ENCODE results near the gene CCDC137. TPM values are rescaled to one million over a fixed set of nuclear protein-coding genes. Genes with fewer than 3 reads are reported as not detected.

The CCDC137 gene
- polyA plus RNA-seq, 2 donors = 22.2 to 33.0 TPM

- Histone ChIP-seq H3K9me3 (ENCODE audit: control insufficient read depth in 2 of 2, insufficient read depth in 1 of 2, low read depth in 1 of 2, low read length in 1 of 2) (peaks cover 0 to 10% of the 10 kb centered on the region in 2 donors), H3K36me3 (ENCODE audit: control insufficient read depth in 2 of 2, insufficient read depth in 2 of 2, low read length in 1 of 2) (no peaks in the 10 kb centered on the region), H3K27ac (ENCODE audit: low read depth in 2 of 2, low read length in 1 of 2) (no peak overlapping the region), H3K4me1 (ENCODE audit: control insufficient read depth in 2 of 2, insufficient read depth in 2 of 2, low read length in 1 of 2) (peaks cover 3 to 4% of the 10 kb centered on the region in 2 donors), H3K4me3 (ENCODE audit: low read depth in 1 of 2, low read length in 2 of 2) (no peak overlapping the region), H3K27me3 (ENCODE audit: control insufficient read depth in 1 of 2, insufficient read depth in 2 of 2, low read length in 2 of 2) (peaks cover 0 to 15% of the 10 kb centered on the region in 2 donors)
- 67 to 72% methylated on average over 9 of the region's 9 CpGs for WGBS, 2 donors
Measured at GRCh38 chr17:81650951-81651350, 15.6 kb upstream of the CCDC137 start.

GRCh38 chr17:81651692-81652091, 14.8 kb upstream of the CCDC137 start:
- H3K27me3 ChIP-seq (ENCODE audit: control insufficient read depth in 1 of 2, insufficient read depth in 2 of 2, low read length in 2 of 2) = peaks cover 0 to 15% of the 10 kb centered on the region in 2 donors
- H3K4me1 ChIP-seq (ENCODE audit: control insufficient read depth in 2 of 2, insufficient read depth in 2 of 2, low read length in 1 of 2) = peaks cover 3 to 4% of the 10 kb centered on the region in 2 donors
- 69 to 72% methylated on average over 10 of the region's 10 CpGs for WGBS, 2 donors
- H3K4me3 ChIP-seq (ENCODE audit: low read depth in 1 of 2, low read length in 2 of 2) = no peak overlapping the region
- H3K9me3 ChIP-seq (ENCODE audit: control insufficient read depth in 2 of 2, insufficient read depth in 1 of 2, low read depth in 1 of 2, low read length in 1 of 2) = peaks cover 0 to 10% of the 10 kb centered on the region in 2 donors
- H3K27ac ChIP-seq (ENCODE audit: low read depth in 2 of 2, low read length in 1 of 2) = no peak overlapping the region
- H3K36me3 ChIP-seq (ENCODE audit: control insufficient read depth in 2 of 2, insufficient read depth in 2 of 2, low read length in 1 of 2) = no peaks in the 10 kb centered on the region

- peaks cover 0 to under 1% of the 10 kb centered on the region in 2 donors for H3K4me1 ChIP-seq (ENCODE audit: control insufficient read depth in 2 of 2, insufficient read depth in 2 of 2, low read length in 1 of 2)
- 28 to 38% methylated on average over 27 of the region's 27 CpGs for WGBS, 2 donors
- H3K4me3 ChIP-seq (ENCODE audit: low read depth in 1 of 2, low read length in 2 of 2) = no peak overlapping the region
- H3K36me3 ChIP-seq (ENCODE audit: control insufficient read depth in 2 of 2, insufficient read depth in 2 of 2, low read length in 1 of 2) = no peaks in the 10 kb centered on the region
- H3K27me3 ChIP-seq (ENCODE audit: control insufficient read depth in 1 of 2, insufficient read depth in 2 of 2, low read length in 2 of 2) = peaks cover 0 to 10% of the 10 kb centered on the region in 2 donors
- H3K27ac ChIP-seq (ENCODE audit: low read depth in 2 of 2, low read length in 1 of 2) = no peak overlapping the region
- H3K9me3 ChIP-seq (ENCODE audit: control insufficient read depth in 2 of 2, insufficient read depth in 1 of 2, low read depth in 1 of 2, low read length in 1 of 2) = peaks cover 0 to 7% of the 10 kb centered on the region in 2 donors
Measured at GRCh38 chr17:81652906-81653771, 13.4 kb upstream of the CCDC137 start.

- 71 to 77% methylated on average over 16 to 18 of the region's 18 CpGs for WGBS, 2 donors
- Histone ChIP-seq H3K27me3 (ENCODE audit: control insufficient read depth in 1 of 2, insufficient read depth in 2 of 2, low read length in 2 of 2) (peaks cover 0 to 2% of the 10 kb centered on the region in 2 donors), H3K4me1 (ENCODE audit: control insufficient read depth in 2 of 2, insufficient read depth in 2 of 2, low read length in 1 of 2) (no peaks in the 10 kb centered on the region), H3K4me3 (ENCODE audit: low read depth in 1 of 2, low read length in 2 of 2) (no peak overlapping the region), H3K27ac (ENCODE audit: low read depth in 2 of 2, low read length in 1 of 2) (no peak overlapping the region), H3K36me3 (ENCODE audit: control insufficient read depth in 2 of 2, insufficient read depth in 2 of 2, low read length in 1 of 2) (no peaks in the 10 kb centered on the region), H3K9me3 (ENCODE audit: control insufficient read depth in 2 of 2, insufficient read depth in 1 of 2, low read depth in 1 of 2, low read length in 1 of 2) (no peaks in the 10 kb centered on the region)
Measured at GRCh38 chr17:81655378-81656117, 11.0 kb upstream of the CCDC137 start.

GRCh38 chr17:81656118-81656743, 10.3 kb upstream of the CCDC137 start, which contains the start of gene PDE6G:
Gene PDE6G (minus strand): TSS chr17:81656542. CDS start chr17:81653305, 3,237 bp downstream.
- Histone ChIP-seq H3K27me3 (ENCODE audit: control insufficient read depth in 1 of 2, insufficient read depth in 2 of 2, low read length in 2 of 2) (peaks cover 0 to 2% of the 10 kb centered on the region in 2 donors), H3K4me3 (ENCODE audit: low read depth in 1 of 2, low read length in 2 of 2) (no peak within 1 kb of the TSS), H3K4me1 (ENCODE audit: control insufficient read depth in 2 of 2, insufficient read depth in 2 of 2, low read length in 1 of 2) (no peaks in the 10 kb centered on the region), H3K9me3 (ENCODE audit: control insufficient read depth in 2 of 2, insufficient read depth in 1 of 2, low read depth in 1 of 2, low read length in 1 of 2) (no peaks in the 10 kb centered on the region), H3K36me3 (ENCODE audit: control insufficient read depth in 2 of 2, insufficient read depth in 2 of 2, low read length in 1 of 2) (no peaks in the 10 kb centered on the region), H3K27ac (ENCODE audit: low read depth in 2 of 2, low read length in 1 of 2) (no peak within 1 kb of the TSS)
- 82 to 84% methylated on average over 15 of the region's 15 CpGs for WGBS, 2 donors

GRCh38 chr17:81656835-81657234, 9.7 kb upstream of the CCDC137 start:
- Histone ChIP-seq H3K4me1 (ENCODE audit: control insufficient read depth in 2 of 2, insufficient read depth in 2 of 2, low read length in 1 of 2) (no peaks in the 10 kb centered on the region), H3K27me3 (ENCODE audit: control insufficient read depth in 1 of 2, insufficient read depth in 2 of 2, low read length in 2 of 2) (peaks cover 0 to 2% of the 10 kb centered on the region in 2 donors), H3K36me3 (ENCODE audit: control insufficient read depth in 2 of 2, insufficient read depth in 2 of 2, low read length in 1 of 2) (no peaks in the 10 kb centered on the region), H3K9me3 (ENCODE audit: control insufficient read depth in 2 of 2, insufficient read depth in 1 of 2, low read depth in 1 of 2, low read length in 1 of 2) (no peaks in the 10 kb centered on the region), H3K27ac (ENCODE audit: low read depth in 2 of 2, low read length in 1 of 2) (no peak overlapping the region), H3K4me3 (ENCODE audit: low read depth in 1 of 2, low read length in 2 of 2) (no peak overlapping the region)
- 53 to 81% methylated on average over 4 of the region's 4 CpGs for WGBS, 2 donors

GRCh38 chr17:81659038-81659437, 7.5 kb upstream of the CCDC137 start:
- peaks cover 0 to 2% of the 10 kb centered on the region in 2 donors for H3K27me3 ChIP-seq (ENCODE audit: control insufficient read depth in 1 of 2, insufficient read depth in 2 of 2, low read length in 2 of 2)
- H3K4me3 ChIP-seq (ENCODE audit: low read depth in 1 of 2, low read length in 2 of 2) = no peak overlapping the region
- H3K27ac ChIP-seq (ENCODE audit: low read depth in 2 of 2, low read length in 1 of 2) = peak overlapping the region; percentile 48 to 64
- 63 to 67% methylated on average over 5 of the region's 5 CpGs for WGBS, 2 donors
- H3K4me1 ChIP-seq (ENCODE audit: control insufficient read depth in 2 of 2, insufficient read depth in 2 of 2, low read length in 1 of 2) = no peaks in the 10 kb centered on the region
- H3K9me3 ChIP-seq (ENCODE audit: control insufficient read depth in 2 of 2, insufficient read depth in 1 of 2, low read depth in 1 of 2, low read length in 1 of 2) = no peaks in the 10 kb centered on the region
- H3K36me3 ChIP-seq (ENCODE audit: control insufficient read depth in 2 of 2, insufficient read depth in 2 of 2, low read length in 1 of 2) = no peaks in the 10 kb centered on the region

GRCh38 chr17:81660441-81660840, 6.1 kb upstream of the CCDC137 start:
- WGBS, 2 donors = 90 to 91% methylated on average over 9 of the region's 9 CpGs
- H3K9me3 ChIP-seq (ENCODE audit: control insufficient read depth in 2 of 2, insufficient read depth in 1 of 2, low read depth in 1 of 2, low read length in 1 of 2) = no peaks in the 10 kb centered on the region
- H3K4me3 ChIP-seq (ENCODE audit: low read depth in 1 of 2, low read length in 2 of 2) = no peak overlapping the region
- H3K36me3 ChIP-seq (ENCODE audit: control insufficient read depth in 2 of 2, insufficient read depth in 2 of 2, low read length in 1 of 2) = peaks cover 0 to 3% of the 10 kb centered on the region in 2 donors
- H3K27ac ChIP-seq (ENCODE audit: low read depth in 2 of 2, low read length in 1 of 2) = peak overlapping the region; percentile 63 to 77
- H3K27me3 ChIP-seq (ENCODE audit: control insufficient read depth in 1 of 2, insufficient read depth in 2 of 2, low read length in 2 of 2) = peaks cover 0 to 2% of the 10 kb centered on the region in 2 donors
- H3K4me1 ChIP-seq (ENCODE audit: control insufficient read depth in 2 of 2, insufficient read depth in 2 of 2, low read length in 1 of 2) = peaks cover 2 to 8% of the 10 kb centered on the region in 2 donors

- WGBS, 2 donors = 90 to 91% methylated on average over 4 of the region's 4 CpGs
- H3K36me3 ChIP-seq (ENCODE audit: control insufficient read depth in 2 of 2, insufficient read depth in 2 of 2, low read length in 1 of 2) = peaks cover 0 to 3% of the 10 kb centered on the region in 2 donors
- H3K27ac ChIP-seq (ENCODE audit: low read depth in 2 of 2, low read length in 1 of 2) = no peak overlapping the region
- H3K27me3 ChIP-seq (ENCODE audit: control insufficient read depth in 1 of 2, insufficient read depth in 2 of 2, low read length in 2 of 2) = no peaks in the 10 kb centered on the region
- H3K4me1 ChIP-seq (ENCODE audit: control insufficient read depth in 2 of 2, insufficient read depth in 2 of 2, low read length in 1 of 2) = peaks cover 3 to 10% of the 10 kb centered on the region in 2 donors
- no peak overlapping the region for H3K4me3 ChIP-seq (ENCODE audit: low read depth in 1 of 2, low read length in 2 of 2)
- H3K9me3 ChIP-seq (ENCODE audit: control insufficient read depth in 2 of 2, insufficient read depth in 1 of 2, low read depth in 1 of 2, low read length in 1 of 2) = no peaks in the 10 kb centered on the region
Measured at GRCh38 chr17:81662002-81662401, 4.5 kb upstream of the CCDC137 start.

Data from esophagus (tissue), 2 donors.